Measurements from ENCODE around the gene CLCN6.

GRCh38 chr1:11888877-11889208 lies 82.9 kb downstream of the CLCN6 start:
- TF ChIP-seq, protein P1, sequence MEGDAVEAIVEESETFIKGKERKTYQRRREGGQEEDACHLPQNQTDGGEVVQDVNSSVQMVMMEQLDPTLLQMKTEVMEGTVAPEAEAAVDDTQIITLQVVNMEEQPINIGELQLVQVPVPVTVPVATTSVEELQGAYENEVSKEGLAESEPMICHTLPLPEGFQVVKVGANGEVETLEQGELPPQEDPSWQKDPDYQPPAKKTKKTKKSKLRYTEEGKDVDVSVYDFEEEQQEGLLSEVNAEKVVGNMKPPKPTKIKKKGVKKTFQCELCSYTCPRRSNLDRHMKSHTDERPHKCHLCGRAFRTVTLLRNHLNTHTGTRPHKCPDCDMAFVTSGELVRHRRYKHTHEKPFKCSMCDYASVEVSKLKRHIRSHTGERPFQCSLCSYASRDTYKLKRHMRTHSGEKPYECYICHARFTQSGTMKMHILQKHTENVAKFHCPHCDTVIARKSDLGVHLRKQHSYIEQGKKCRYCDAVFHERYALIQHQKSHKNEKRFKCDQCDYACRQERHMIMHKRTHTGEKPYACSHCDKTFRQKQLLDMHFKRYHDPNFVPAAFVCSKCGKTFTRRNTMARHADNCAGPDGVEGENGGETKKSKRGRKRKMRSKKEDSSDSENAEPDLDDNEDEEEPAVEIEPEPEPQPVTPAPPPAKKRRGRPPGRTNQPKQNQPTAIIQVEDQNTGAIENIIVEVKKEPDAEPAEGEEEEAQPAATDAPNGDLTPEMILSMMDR (IDR thresholded peaks at IDR 0.05 in 2 of 3, conservative IDR thresholded peaks at IDR 0.05 in 1 of 3; ENCODE audit: borderline replicate concordance in 1 of 3, insufficient read depth in 1 of 3, low read depth in 2 of 3, low read length in 2 of 3) = no peak
- TF ChIP-seq EZH2 (IDR thresholded peaks at IDR 0.05) = no peak
- TF ChIP-seq CBX3 (IDR thresholded peaks at IDR 0.05; ENCODE audit: low read depth) = no peak
- TF ChIP-seq POLR2AphosphoS5 (IDR thresholded peaks at IDR 0.05; ENCODE audit: low read depth, low read length) = no peak
- no peak for TF ChIP-seq YY1 (IDR thresholded peaks at IDR 0.05; ENCODE audit: extremely low read depth, insufficient replicate concordance, low read depth, low read length)
- TF ChIP-seq CEBPB (IDR thresholded peaks at IDR 0.05; ENCODE audit: low read depth) = no peak
- no peak for TF ChIP-seq REST (IDR thresholded peaks at IDR 0.05; ENCODE audit: low read depth)
- TF ChIP-seq POLR2A (IDR thresholded peaks at IDR 0.05; ENCODE audit: borderline replicate concordance, extremely low read depth, insufficient read depth, insufficient read length) = no peak
- TF ChIP-seq MAX (IDR thresholded peaks at IDR 0.05) = no peak
- TF ChIP-seq ELF1 (IDR thresholded peaks at IDR 0.05; ENCODE audit: borderline replicate concordance, low read depth) = no peak
- no peak for TF ChIP-seq RAD21 (IDR thresholded peaks at IDR 0.05; ENCODE audit: low read depth)
- no peak for TF ChIP-seq EGR1 (IDR thresholded peaks at IDR 0.05; ENCODE audit: low read depth)
- TF ChIP-seq, protein P2, sequence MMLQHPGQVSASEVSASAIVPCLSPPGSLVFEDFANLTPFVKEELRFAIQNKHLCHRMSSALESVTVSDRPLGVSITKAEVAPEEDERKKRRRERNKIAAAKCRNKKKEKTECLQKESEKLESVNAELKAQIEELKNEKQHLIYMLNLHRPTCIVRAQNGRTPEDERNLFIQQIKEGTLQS (IDR thresholded peaks at IDR 0.05) = no peak

Data from HCT116 (cell line).